HAP-1 (cell line): ENCODE results near the gene U2AF1L4.
"Not testable (repeated sequence)": the region's sequence is repeated elsewhere in the genome, so short reads cannot be mapped to it uniquely, and the experiment has no call there.

ENCODE experiments used
- DNase-seq, 2 experiments: peaks; one replicate each; pipeline ENCODE4 v3.0.0-alpha.2; 2016 to 2020; ENCODE audit warnings: low spot score in 2 of 2
- H3K27me3 ChIP-seq: fragments of 250-450 bp; sonication (Bioruptor Pico); 2 replicates; pipeline ENCODE4 v1.5.1; 2020; ENCODE audit warnings: low read depth, mild to moderate bottlenecking, moderate library complexity
- H3K36me3 ChIP-seq: fragments of 250-450 bp; sonication (Bioruptor Pico); replicated peaks from 2 replicates; pipeline ENCODE4 v1.5.1; 2020; ENCODE audit warnings: mild to moderate bottlenecking
- H3K4me1 ChIP-seq: fragments of 250-450 bp; sonication (Bioruptor Pico); 2 replicates; pipeline ENCODE4 v1.5.1; 2020; ENCODE audit warnings: mild to moderate bottlenecking
- H3K4me3 ChIP-seq: fragments of 250-450 bp; sonication (Bioruptor Pico); 2 replicates; pipeline ENCODE4 v1.5.1; 2020; ENCODE audit warnings: mild to moderate bottlenecking, moderate library complexity
- H3K9me3 ChIP-seq: fragments of 250-450 bp; sonication (Bioruptor Pico); 2 replicates; pipeline ENCODE4 v1.5.1; 2020; ENCODE audit warnings: mild to moderate bottlenecking, moderate library complexity
- in situ Hi-C: fragments of 300-500 bp; cut with MboI; formaldehyde crosslinking; loops from 3 replicates; pipeline ENCODE4 v1.14.3; 2020; ENCODE audit warnings: low sequenced_read_pairs, inconsistent platforms, mixed read lengths

The U2AF1L4 gene

DNA sequence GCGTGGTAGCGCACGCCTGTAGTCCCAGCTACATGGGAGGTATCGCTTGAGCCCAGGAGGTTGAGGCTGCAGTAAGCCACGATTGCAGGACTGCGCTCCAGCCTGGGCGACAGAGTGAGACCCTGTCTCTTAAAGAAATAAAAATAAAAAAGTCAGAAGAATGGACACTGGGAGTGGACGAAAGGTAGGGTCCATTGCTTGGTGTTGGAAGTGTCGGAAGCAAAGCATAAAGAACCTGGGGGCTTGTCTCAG is 29.8 kb upstream of the U2AF1L4 start:
- H3K36me3 ChIP-seq: no peaks in the 10 kb centered on the region
- in situ Hi-C loops: no loop called here
- peaks cover 9% of the 10 kb centered on the region; the same call in 1 of the 2 replicates for H3K4me1 ChIP-seq
- peak overlapping the region; percentile 13 for H3K4me3 ChIP-seq
- DNase-seq: no peak
- H3K27me3 ChIP-seq: no peaks in the 10 kb centered on the region
- H3K9me3 ChIP-seq: no peaks in the 10 kb centered on the region

DNA sequence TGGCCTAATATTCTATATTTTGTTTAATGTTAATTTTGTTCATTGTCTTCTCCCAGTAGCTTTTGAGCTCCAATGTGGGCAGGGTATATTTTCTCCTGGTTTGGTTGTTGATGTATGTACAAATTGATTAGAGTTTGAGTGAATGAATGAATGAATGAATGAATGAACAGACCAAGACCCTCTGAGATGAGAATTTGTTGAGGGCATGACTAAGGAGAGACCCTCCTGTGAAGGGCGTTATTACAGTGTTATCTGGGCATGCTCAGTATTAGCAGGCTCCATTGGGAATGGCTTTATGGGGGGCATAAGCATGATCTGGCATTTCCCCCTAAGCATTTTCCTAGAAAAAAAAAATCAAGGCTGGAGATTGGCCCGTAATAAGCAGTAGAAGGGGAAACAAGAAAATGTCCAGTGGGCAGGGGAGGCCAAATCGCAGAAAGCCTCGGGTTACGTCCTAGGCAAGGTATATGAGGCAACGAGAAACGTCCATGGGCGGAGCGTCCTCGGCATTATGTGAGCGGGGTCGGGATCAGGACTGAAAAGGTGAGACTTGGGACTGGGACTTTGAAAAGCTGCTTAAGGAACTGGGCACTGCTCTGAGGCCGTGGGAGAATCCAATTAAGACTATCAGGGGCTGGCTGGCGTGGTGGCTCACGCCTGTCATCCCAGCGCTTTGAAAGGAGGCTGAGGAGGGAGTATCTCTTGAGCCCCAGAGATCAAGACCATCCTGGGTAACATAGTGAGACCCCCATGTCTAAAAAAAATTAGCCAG is 29.2 kb upstream of the U2AF1L4 start:
- Histone ChIP-seq H3K4me1 (peaks cover 9% of the 10 kb centered on the region; the same call in 1 of the 2 replicates), H3K4me3 (peak overlapping the region; percentile 13), H3K27me3 (no peaks in the 10 kb centered on the region), H3K9me3 (no peaks in the 10 kb centered on the region), H3K36me3 (no peaks in the 10 kb centered on the region)
- peak in 1 of 2 experiments; percentile 35 for DNase-seq
- in situ Hi-C loops: no loop called here

DNA sequence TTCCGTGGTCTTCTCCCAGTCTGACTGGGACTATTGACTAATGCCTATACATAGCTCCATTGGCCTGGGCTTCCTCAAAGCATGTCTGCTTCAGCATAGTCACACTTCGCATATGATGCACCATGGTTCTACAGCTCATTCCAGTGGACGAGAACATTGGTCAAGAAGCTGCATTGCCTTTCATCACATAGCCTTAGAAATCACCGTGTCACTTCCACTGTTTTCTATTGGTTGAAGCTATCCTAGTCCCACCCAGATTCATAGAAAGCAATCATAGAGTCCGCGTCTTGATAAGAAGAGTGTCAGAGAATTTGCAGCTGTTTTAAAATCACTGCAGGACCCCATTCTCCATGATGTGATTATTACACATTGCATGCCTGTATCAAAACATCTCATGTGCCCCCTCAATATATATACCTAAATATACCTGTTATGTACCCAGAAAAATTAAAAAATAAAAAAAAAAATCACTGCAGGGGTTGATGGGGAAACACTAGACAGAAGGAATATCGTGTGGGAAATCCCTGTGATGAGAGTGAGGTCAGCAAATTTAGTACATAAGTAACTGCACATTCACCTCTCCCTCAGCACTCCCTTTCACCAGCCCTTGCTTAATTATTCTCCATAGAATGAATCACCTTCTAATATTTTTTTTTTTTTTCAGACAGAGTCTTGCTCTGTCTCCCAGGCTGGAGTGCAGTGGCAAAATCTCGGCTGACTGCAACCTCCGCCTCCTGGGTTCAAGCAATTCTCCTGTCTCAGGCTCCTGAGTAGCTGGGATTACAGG is 28.0 kb upstream of the U2AF1L4 start:
- Histone ChIP-seq H3K27me3 (no peaks in the 10 kb centered on the region), H3K4me1 (peaks cover 9% of the 10 kb centered on the region; the same call in 1 of the 2 replicates), H3K9me3 (no peaks in the 10 kb centered on the region), H3K36me3 (peaks cover under 1% of the 10 kb centered on the region; the same call in 1 of the 2 replicates), H3K4me3 (no peak overlapping the region)
- in situ Hi-C loops: no loop called here
- no peak for DNase-seq

DNA sequence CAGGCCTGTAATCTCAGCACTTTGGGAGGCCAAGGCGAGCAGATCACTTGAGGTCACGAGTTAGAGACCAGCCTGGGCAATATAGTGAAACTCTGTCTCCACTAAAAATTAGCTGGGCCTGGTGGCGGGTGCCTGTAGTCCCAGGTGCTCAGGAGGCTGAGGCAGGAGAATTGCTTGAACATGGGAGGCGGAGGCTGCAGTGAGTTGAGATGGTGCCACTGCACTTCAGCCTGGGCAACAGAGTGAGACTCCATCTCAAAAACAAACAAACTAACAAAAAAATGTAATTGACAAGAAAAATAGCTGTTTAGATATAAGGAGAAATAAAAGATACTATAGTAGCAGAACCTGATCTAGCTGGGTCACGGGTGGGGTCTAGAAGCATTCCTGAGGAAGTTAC is 27.1 kb upstream of the U2AF1L4 start:
- in situ Hi-C loops, H3K27me3 ChIP-seq, DNase-seq, H3K36me3 ChIP-seq, H3K9me3 ChIP-seq, H3K4me3 ChIP-seq, H3K4me1 ChIP-seq: not testable (repeated sequence)

DNA sequence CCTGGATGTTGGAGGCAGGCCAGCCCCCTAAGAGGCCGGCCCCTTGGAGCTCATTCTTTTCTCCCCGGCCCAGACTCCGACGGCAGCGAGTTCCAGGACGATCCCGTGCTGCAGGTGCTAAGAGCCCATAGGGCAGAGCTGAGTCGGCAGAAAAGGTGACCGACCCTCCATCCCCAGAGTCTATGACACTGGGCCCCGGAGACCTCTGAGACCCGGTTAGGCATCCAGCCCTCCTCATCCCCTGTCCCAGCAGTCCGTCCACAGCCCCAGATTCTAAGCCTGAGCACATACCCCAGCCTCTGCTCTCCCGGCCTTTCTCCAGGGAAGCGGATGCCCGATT is 22.8 kb upstream of the U2AF1L4 start:
- Histone ChIP-seq H3K9me3 (no peaks in the 10 kb centered on the region), H3K27me3 (no peaks in the 10 kb centered on the region), H3K36me3 (peaks cover 17% of the 10 kb centered on the region), H3K4me3 (no peak overlapping the region), H3K4me1 (no peaks in the 10 kb centered on the region)
- in situ Hi-C loops: no loop called here
- no peak for DNase-seq

DNA sequence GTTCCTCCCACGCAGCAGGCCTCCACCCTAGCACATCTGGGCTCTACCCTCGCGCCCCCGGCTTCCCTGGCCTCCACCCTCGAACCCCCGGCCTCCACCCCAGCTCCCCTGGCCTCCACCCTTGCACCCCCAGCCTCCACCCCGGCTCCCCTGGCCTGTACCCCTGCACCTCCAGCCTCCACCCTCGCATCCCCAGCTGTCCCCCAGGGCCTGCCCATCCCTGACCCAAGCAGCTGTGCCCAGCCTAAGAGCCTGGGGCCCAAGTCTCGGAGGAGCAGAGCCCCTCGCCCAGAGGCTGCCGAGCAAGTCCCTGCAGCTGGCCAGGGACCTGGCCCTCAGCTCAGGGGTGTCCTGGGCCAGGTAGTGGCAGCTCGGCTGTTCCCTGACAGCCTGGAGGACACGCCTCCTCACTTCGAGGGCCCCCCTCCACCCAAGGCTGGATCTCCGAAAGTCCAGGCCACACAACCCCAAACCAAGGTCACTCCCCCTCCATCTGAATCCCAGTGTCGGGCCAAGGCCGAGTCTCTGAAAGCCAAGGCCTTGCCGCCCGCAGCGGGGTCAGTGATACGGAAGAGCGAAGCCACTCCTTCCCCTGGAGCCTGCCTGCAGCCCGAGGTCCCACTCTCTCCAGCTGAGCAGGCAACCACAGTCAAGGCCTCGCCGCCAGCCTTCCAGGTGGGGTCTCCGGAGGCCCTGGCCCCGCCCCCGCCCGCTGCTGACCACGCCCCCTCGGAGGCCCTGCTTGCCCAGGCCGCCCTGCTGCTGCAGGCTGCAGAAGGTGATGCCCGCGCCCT is 22.3 kb upstream of the U2AF1L4 start:
- no peaks in the 10 kb centered on the region for H3K27me3 ChIP-seq
- H3K9me3 ChIP-seq: no peaks in the 10 kb centered on the region
- in situ Hi-C loops: no loop called here
- DNase-seq: no peak
- no peaks in the 10 kb centered on the region for H3K4me1 ChIP-seq
- H3K4me3 ChIP-seq: no peak overlapping the region
- peaks cover 17% of the 10 kb centered on the region for H3K36me3 ChIP-seq

DNA sequence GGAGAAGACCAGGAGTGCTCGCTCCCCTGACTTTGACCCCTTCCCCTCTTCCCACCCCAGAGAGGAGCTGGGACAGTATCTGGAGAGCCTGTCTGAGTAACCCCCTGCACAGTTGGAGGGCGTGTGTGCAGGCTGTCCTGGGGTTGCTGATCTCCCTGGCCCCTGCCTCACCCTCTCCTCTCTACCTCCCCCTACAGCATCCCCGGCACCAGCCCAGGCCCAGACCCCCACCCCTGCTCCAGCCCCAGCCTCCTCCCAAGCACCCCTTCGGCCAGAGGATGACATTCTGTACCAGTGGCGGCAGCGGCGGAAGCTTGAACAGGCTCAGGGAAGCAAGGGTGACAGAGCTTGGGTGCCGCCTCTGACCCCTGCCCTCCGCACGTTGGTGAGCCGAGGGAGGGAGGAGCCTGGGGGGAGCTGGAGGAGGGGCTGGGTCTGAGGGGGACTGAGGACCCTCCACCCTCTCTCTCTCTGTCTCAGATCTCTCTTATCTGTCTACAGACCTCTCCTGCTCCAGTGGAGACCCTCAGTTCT is 21.4 kb upstream of the U2AF1L4 start:
- peaks cover 22% of the 10 kb centered on the region for H3K36me3 ChIP-seq
- H3K4me3 ChIP-seq: no peak overlapping the region
- H3K27me3 ChIP-seq: no peaks in the 10 kb centered on the region
- no peaks in the 10 kb centered on the region for H3K4me1 ChIP-seq
- no peaks in the 10 kb centered on the region for H3K9me3 ChIP-seq
- in situ Hi-C loops: no loop called here
- no peak for DNase-seq

DNA sequence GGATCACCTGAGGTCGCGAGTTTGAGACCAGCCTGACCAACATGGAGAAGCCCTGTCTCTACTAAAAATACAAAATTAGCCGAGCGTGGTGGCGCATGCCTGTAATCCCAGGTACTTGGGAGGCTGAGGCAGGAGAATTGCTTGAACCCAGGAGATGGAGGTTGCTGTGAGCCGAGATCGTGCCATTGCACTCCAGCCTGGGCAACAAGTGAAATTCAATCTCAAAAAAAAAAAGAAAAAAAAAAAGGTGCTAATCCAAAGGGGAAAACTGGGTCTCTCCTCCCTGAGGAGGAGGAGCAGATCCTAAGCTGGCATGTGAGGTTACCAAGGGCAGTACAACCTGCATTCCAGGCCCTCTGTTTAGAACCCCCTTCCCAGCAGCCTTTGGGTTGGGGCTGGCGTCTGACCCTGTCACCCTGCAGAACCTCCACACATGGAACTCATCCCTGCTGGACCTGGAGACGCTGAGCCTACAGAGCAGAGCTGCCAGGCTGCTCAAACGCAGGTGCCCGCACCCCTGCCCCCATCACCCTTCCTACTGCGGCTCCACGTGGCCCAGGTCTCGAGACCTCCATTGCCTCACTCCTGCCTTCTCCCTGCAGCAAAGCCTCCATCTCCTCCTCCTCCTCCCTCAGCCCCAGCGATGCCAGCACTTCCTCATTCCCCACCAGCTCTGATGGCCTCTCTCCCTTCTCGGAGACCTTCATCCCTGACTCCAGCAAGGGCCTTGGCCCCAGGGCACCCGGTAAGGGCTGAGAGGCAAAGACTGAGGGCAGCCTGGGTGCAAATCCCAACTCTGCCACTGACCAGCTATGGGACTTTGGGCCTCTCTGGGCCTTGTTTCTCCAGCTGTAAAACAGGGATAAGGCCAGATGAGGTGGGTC is 19.5 kb upstream of the U2AF1L4 start:
- Histone ChIP-seq H3K27me3 (no peaks in the 10 kb centered on the region), H3K36me3 (peaks cover 29% of the 10 kb centered on the region), H3K4me1 (no peaks in the 10 kb centered on the region), H3K4me3 (no peak overlapping the region), H3K9me3 (no peaks in the 10 kb centered on the region)
- in situ Hi-C loops: no loop called here
- no peak for DNase-seq

DNA sequence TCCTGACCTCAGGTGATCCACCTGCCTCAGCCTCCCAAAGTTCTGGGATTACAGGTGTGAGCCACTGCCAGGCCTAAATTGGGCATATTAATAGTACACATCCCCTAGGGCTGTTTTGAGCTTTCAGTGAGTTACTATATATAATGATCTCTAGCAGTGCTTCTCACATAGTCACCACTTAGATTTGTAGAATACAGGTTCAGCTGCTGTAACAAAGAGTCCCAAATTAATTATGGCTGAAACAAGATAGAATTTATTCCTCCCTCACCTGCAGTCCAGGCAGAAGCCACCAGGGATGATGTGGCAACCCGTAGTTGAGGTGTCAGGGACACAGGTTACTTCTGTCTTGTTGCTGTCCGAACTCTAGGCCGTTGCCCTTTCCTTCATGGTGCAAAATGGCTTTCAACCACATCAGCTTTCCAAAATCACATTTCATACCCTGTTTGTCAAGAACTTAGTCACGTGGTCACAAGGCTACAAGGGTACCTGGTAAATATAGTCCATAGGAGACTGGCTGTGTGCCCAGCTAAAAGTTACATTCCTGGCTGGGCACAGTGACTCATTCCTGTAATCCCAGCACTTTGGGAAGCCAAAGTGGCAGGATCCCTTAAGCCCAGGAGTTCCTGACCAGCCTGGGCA is 15.6 kb upstream of the U2AF1L4 start:
- H3K4me3 ChIP-seq: no peak overlapping the region
- H3K9me3 ChIP-seq: no peaks in the 10 kb centered on the region
- peaks cover 6% of the 10 kb centered on the region; the same call in 1 of the 2 replicates for H3K4me1 ChIP-seq
- in situ Hi-C loops: no loop called here
- no peak for DNase-seq
- no peaks in the 10 kb centered on the region for H3K27me3 ChIP-seq
- H3K36me3 ChIP-seq: peaks cover 26% of the 10 kb centered on the region

DNA sequence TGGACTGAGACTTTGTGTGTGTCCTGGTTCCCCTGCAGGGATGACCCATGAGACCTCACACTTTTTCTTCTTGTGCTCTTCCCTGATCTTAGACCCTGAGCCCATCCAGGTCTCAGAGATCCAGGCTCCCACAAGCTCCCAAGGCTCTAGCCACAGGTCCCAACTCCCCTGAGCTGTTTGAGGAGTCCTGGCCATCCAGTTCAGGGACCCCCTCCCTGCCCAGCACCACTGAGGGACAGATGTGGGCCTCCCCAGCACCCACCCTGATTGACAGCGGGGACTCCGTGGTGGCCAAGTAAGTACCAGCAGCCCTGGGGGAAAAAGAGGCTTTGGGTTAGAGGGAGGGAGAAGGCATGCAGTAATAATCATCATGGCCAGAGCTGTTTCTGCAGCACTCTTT is 14.5 kb upstream of the U2AF1L4 start:
- in situ Hi-C loops: no loop called here
- peaks cover 19% of the 10 kb centered on the region for H3K36me3 ChIP-seq
- no peaks in the 10 kb centered on the region for H3K27me3 ChIP-seq
- no peaks in the 10 kb centered on the region for H3K9me3 ChIP-seq
- no peak overlapping the region for H3K4me3 ChIP-seq
- DNase-seq: no peak
- H3K4me1 ChIP-seq: peaks cover 6% of the 10 kb centered on the region; the same call in 1 of the 2 replicates

DNA sequence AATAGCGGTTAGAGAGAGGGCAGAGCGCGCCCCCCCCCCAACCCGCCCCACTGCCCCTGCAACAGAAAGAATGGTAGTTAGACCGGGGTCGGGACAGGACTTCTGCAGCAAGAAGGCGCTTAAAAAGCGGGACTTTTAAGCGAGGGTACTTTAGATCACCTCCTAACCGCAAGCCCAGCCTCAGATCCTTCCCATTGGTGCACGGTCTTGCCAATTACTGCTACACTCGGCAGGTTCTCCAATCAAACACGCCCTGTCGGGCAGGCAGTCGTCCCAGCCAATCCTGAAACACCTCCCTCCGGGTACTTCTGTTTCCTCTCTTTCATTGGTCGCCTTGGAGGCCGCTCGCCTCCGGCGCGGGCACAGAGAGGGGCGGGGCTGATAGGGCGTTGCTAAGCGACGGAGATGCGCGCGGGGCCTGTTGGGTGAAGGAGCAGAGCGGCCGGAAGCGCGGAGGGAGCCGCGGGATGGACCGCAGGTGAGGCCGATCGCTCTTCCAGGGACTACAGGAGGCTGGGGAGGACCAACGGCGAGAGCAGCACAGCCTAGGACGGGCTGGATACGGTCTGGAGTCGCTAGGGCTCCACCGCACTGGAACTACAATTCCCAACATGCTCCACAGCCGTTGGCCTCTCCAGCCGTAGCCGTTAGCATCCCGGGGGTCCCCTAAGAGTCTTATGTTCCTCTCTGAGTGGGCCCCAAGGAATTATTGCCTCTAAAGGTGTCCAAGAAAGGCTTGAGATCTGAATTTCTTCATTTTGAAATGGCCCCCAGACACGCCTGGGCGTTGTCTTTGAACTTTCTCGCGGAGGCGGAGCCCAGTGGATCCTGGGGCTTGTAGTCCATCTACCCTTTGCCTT is 12.8 kb upstream of the U2AF1L4 start, which contains the start of gene PROSER3:
Gene PROSER3 (plus strand): TSS at position 428 of the 860 bp plus-strand sequence. CDS start 40 bp downstream, at position 468.
- Histone ChIP-seq H3K4me3 (peak within 1 kb of the TSS; percentile 68), H3K27me3 (no peaks in the 10 kb centered on the region), H3K36me3 (peaks cover 18% of the 10 kb centered on the region), H3K9me3 (no peaks in the 10 kb centered on the region), H3K4me1 (peaks cover 6% of the 10 kb centered on the region; the same call in 1 of the 2 replicates)
- DNase-seq: peak; percentile 99
- in situ Hi-C loops: no loop called here

DNA sequence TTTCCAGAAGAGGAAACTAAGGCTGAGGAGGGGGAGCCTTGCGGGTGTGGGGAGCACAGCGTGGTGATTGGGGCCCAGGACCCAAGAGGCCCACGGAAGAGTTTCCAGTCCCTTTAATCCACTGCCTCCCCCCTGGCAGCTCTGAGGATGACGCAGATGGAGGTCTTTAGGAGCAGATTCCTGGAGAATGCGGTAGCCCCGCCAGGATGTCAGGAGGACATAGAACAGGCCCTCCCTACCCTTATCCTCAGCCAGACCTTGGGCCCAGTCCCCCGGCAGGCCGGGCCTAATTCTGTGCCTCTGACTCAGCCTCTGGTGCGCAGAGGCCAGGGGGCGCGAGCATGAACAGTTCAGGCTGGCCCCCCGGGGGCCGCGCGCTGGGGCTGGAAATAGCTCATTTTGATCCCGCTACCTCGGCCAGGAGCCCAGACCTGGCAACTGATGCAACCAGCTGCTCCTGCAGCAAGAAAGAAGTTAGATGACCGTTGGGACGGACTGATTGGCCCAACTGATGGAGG is 12.1 kb upstream of the U2AF1L4 start:
- H3K9me3 ChIP-seq: no peaks in the 10 kb centered on the region
- H3K27me3 ChIP-seq: no peaks in the 10 kb centered on the region
- H3K36me3 ChIP-seq: peaks cover 21% of the 10 kb centered on the region
- in situ Hi-C loops: no loop called here
- peak overlapping the region; percentile 68 for H3K4me3 ChIP-seq
- peak in 1 of 2 experiments; percentile 51 for DNase-seq
- peaks cover 6% of the 10 kb centered on the region; the same call in 1 of the 2 replicates for H3K4me1 ChIP-seq
